BLaER1 treated with 17β-estradiol and CSF1 and Interleukin-3, amounts not matched to agents 10 nM and 100 nM (cell line): Measurements from ENCODE around the gene ANKRD10.
A peak's percentile ranks its signal among the peaks of the same experiment; 100 is the strongest.

ENCODE experiments used
- H3K27ac ChIP-seq, 11 experiments: shearing (Covaris generic); formaldehyde crosslinking; 2 replicates each; pipeline ENCODE4 v1.8.1; 2022
- H3K27me3 ChIP-seq, 11 experiments: shearing (Covaris generic); formaldehyde crosslinking; 2 replicates each; pipeline ENCODE4 v1.8.1; 2022
- H3K36me3 ChIP-seq, 11 experiments: shearing (Covaris generic); formaldehyde crosslinking; 2 replicates each; pipeline ENCODE4 v1.8.1; 2022
- H3K4me1 ChIP-seq, 10 experiments: shearing (Covaris generic); formaldehyde crosslinking; 2 replicates each; pipeline ENCODE4 v1.8.1; 2022
- H3K4me2 ChIP-seq, 11 experiments: shearing (Covaris generic); formaldehyde crosslinking; 2 replicates each; pipeline ENCODE4 v1.8.1; 2022
- H3K4me3 ChIP-seq, 10 experiments: shearing (Covaris generic); formaldehyde crosslinking; 2 replicates each; pipeline ENCODE4 v1.8.1; 2022
- H3K9ac ChIP-seq, 11 experiments: shearing (Covaris generic); formaldehyde crosslinking; 2 replicates each; pipeline ENCODE4 v1.8.1; 2022
- H3K9me3 ChIP-seq, 11 experiments: shearing (Covaris generic); formaldehyde crosslinking; replicated peaks in 1 of 11; 2 replicates each; pipeline ENCODE4 v1.8.1; 2022
- H4K20me1 ChIP-seq, 11 experiments: shearing (Covaris generic); formaldehyde crosslinking; 2 replicates each; pipeline ENCODE4 v1.8.1; 2022
- Cebpa-rat ChIP-seq, 11 experiments: shearing (Covaris generic); IDR thresholded peaks; 2 replicates each; pipeline ENCODE4 v1.8.1; 2022

ANKRD10 gene

DNA sequence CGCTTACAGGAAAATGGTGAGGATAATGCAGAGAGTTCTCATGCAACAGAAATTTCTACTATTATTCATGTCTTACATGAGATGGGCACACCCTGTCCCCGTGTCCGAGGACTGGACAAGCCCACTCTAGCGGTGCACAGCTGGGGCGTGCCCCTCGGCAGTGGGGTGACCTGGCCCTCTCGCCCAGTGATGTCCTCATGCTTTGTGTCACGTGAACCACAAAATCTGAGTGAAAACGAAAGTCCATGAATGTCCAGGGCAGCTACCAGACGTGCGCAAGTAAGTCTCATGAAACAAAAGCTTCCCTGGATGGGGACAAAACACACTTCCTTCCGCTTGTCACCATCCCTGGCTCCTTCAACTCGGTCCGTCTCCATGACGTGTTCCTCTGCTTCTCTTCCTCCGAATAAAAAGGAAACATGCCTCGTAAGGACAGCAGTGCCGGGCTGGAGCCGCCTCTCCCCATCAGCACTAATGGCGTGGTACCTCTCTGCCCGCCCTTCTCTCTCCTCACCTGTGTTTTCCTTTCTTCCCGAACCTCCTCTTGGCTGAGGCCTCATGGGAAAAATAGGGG lies 45.6 kb downstream of the ANKRD10 start:
- peaks cover 0 to 5% (median 3%) of the 10 kb centered on the region in 11 experiments; a peak in 5 of 22 replicates for H3K27me3 ChIP-seq
- H3K36me3 ChIP-seq = no peaks in the 10 kb centered on the region
- peak overlapping the region in 3 of 11 experiments; percentile 44 to 85 (median 80); a peak in 3 of 22 replicates for H3K4me2 ChIP-seq
- no peak overlapping the region for H3K9ac ChIP-seq
- TF ChIP-seq Cebpa-rat (IDR thresholded peaks at IDR 0.05) = no peak
- no peak overlapping the region for H3K4me3 ChIP-seq
- H4K20me1 ChIP-seq = no peaks in the 10 kb centered on the region
- H3K9me3 ChIP-seq = peaks cover 0 to 11% (median 0%) of the 10 kb centered on the region in 11 experiments; a peak in 3 of 22 replicates
- peak overlapping the region in 1 of 11 experiments; percentile 14; a peak in 1 of 22 replicates for H3K27ac ChIP-seq
- H3K4me1 ChIP-seq = peaks cover 0 to 26% (median 4%) of the 10 kb centered on the region in 10 experiments; a peak in 11 of 20 replicates

- Histone ChIP-seq H3K4me1 (peaks cover 0 to 24% (median 0%) of the 10 kb centered on the region in 10 experiments; a peak in 6 of 20 replicates), H3K9ac (no peak overlapping the region)
- TF ChIP-seq Cebpa-rat (IDR thresholded peaks at IDR 0.05) = no peak
Observed at GRCh38 chr13:110868720-110869119, 46.1 kb downstream of the ANKRD10 start.

DNA sequence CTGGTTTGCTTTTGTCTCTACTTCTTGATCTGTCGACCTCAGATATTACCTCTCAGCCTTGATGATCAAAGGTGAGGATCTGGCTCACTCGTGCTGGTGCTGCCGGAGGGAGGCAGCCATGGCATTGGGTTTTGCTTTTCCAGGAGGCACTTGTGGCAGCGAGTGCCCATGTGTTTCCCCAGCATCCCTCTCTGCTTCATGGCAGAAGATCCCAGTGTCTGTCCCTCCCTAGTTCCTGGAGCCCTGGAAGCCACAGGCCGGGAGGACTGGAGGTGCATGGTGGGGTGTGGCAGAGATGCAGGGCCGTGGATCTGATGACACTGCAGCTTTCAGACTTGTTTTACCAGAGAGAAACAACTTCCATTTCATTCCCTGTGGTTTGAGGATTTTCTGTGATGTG lies 47.5 kb downstream of the ANKRD10 start:
- H4K20me1 ChIP-seq = no peaks in the 10 kb centered on the region
- H3K9me3 ChIP-seq = peaks cover 0 to 5% (median 0%) of the 10 kb centered on the region in 11 experiments; a peak in 3 of 22 replicates
- H3K36me3 ChIP-seq = no peaks in the 10 kb centered on the region
- no peak overlapping the region for H3K27ac ChIP-seq
- no peak overlapping the region for H3K4me2 ChIP-seq
- no peak for TF ChIP-seq Cebpa-rat (IDR thresholded peaks at IDR 0.05)
- H3K9ac ChIP-seq = no peak overlapping the region
- H3K4me3 ChIP-seq = no peak overlapping the region
- H3K4me1 ChIP-seq = peaks cover 0 to 24% (median 0%) of the 10 kb centered on the region in 10 experiments; a peak in 6 of 20 replicates
- no peaks in the 10 kb centered on the region for H3K27me3 ChIP-seq

More at GRCh38 chr13:110868720-110869119, 46.1 kb downstream of the ANKRD10 start:
- no peak overlapping the region for H3K4me3 ChIP-seq
- no peaks in the 10 kb centered on the region for H3K36me3 ChIP-seq
- no peaks in the 10 kb centered on the region for H3K27me3 ChIP-seq
- H4K20me1 ChIP-seq = no peaks in the 10 kb centered on the region
- no peak overlapping the region for H3K4me2 ChIP-seq
- peaks cover 0 to 11% (median 0%) of the 10 kb centered on the region in 11 experiments; a peak in 3 of 22 replicates for H3K9me3 ChIP-seq
- H3K27ac ChIP-seq = no peak overlapping the region

GRCh38 chr13:110866491-110867170 lies 48.2 kb downstream of the ANKRD10 start:
- Histone ChIP-seq H3K9me3 (0 out of 22 replicates have a peak, but pooled peaks cover 0 to 5% (median 0%) of the 10 kb centered on the region in 11 experiments), H3K27ac (no peak overlapping the region), H3K9ac (no peak overlapping the region), H3K4me1 (peaks cover 0 to 24% (median 0%) of the 10 kb centered on the region in 10 experiments; a peak in 6 of 20 replicates), H4K20me1 (no peaks in the 10 kb centered on the region), H3K4me3 (no peak overlapping the region), H3K4me2 (no peak overlapping the region), H3K36me3 (no peaks in the 10 kb centered on the region), H3K27me3 (no peaks in the 10 kb centered on the region)
- no peak for TF ChIP-seq Cebpa-rat (IDR thresholded peaks at IDR 0.05)

DNA sequence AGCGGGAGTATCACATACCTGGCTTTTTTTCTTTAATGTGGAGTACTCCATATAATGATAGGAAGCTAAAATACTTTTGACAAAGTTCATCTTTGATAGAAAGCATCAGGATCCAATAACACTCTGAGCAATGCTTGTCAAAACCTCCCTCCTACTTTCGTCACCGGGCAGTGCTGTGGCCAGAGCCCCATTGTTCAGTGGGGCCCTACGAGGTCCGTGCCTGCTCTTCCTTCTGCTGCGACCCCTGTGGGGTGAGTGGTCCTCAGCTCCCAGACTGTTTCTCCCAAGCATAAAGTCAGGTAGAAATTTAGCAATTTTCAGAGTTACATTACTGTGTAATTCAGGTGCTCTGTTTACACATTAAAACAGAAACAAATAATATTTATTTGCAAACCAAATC lies 51.2 kb downstream of the ANKRD10 start:
- 0 out of 22 replicates have a peak, but pooled peaks cover 0 to 5% (median 0%) of the 10 kb centered on the region in 11 experiments for H3K9me3 ChIP-seq
- no peak for TF ChIP-seq Cebpa-rat (IDR thresholded peaks at IDR 0.05)

DNA sequence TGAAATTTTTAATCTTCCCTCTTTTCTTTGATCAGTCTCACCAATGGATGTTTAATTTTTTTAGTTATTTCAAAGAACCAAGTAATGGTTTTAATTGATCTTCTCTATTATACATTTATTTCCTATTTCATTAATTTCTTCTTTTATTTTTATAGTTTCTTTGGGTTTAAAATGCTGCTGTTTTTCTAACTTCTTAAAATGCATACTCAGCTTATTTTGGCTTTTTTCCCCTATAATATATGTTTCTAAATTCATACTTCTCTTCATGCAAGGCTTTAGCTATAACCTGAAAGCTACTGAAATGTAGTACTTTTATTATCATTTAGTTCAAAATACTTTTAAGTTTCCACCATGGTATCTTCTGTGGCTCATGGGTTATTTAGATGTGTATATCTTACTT lies 53.9 kb downstream of the ANKRD10 start:
- H3K4me1 ChIP-seq = peaks cover 0 to 4% (median 0%) of the 10 kb centered on the region in 10 experiments; a peak in 1 of 20 replicates
- H3K9ac ChIP-seq = no peak overlapping the region
- TF ChIP-seq Cebpa-rat (IDR thresholded peaks at IDR 0.05) = no peak

More for the DNA sequence above, 51.2 kb downstream of the ANKRD10 start:
- Histone ChIP-seq H4K20me1 (no peaks in the 10 kb centered on the region), H3K36me3 (no peaks in the 10 kb centered on the region), H3K4me2 (no peak overlapping the region), H3K9ac (no peak overlapping the region), H3K4me3 (no peak overlapping the region), H3K27me3 (no peaks in the 10 kb centered on the region), H3K4me1 (0 out of 20 replicates have a peak, but pooled peaks cover 0 to 4% (median 0%) of the 10 kb centered on the region in 10 experiments), H3K27ac (no peak overlapping the region)

DNA sequence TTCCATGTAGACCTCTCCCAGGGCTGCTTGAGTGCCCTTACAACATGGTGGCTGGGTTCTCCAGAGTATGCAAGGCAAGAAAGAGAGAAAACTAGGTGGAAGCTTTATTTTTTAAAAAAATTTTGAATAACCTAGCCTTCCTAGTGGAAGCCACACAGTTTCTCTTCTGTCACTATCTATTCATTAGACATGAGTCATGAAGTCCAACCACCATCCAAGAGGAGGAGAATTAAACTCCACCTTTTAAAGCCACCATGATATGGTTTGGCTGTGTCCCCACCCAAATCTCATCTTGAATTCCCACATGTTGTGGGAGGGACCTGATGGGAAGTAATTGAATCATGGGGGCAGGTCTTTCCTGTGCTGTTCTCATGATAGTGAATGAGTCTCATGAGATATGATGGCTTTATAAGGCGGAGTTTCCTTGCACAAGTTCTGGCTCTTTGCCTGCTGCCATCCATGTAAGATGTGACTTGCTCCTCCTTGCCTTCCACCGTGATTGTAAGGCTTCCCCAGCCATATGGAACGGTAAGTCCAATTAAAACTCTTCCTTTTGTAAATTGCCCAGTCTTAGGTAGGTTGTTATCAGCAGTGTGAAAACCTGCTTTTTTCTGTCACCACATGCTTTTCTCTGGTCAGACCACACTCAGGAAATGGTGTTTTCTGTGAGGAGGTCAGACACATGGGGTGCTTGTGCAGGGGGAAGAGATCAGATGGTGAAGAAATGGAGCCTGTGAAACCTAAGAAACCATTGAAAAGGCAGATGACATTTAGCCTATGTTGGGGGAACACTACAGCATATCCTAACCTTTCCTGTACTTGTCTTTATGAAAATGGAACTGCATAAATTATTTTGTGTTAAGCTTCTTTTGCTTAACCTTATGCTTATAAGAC lies 57.7 kb downstream of the ANKRD10 start:
- Histone ChIP-seq H3K27ac (no peak overlapping the region), H4K20me1 (no peaks in the 10 kb centered on the region), H3K9ac (no peak overlapping the region), H3K4me3 (no peak overlapping the region), H3K9me3 (peaks cover 22 to 39% (median 27%) of the 10 kb centered on the region in 11 experiments), H3K4me1 (peaks cover 0 to 13% (median 3%) of the 10 kb centered on the region in 10 experiments; a peak in 9 of 20 replicates), H3K27me3 (no peaks in the 10 kb centered on the region), H3K36me3 (no peaks in the 10 kb centered on the region), H3K4me2 (no peak overlapping the region)
- TF ChIP-seq Cebpa-rat (IDR thresholded peaks at IDR 0.05) = no peak

More for the DNA sequence above, 53.9 kb downstream of the ANKRD10 start:
- no peak overlapping the region for H3K4me3 ChIP-seq
- peaks cover 20 to 23% (median 22%) of the 10 kb centered on the region in 11 experiments for H3K9me3 ChIP-seq
- H3K27me3 ChIP-seq = no peaks in the 10 kb centered on the region
- no peak overlapping the region for H3K4me2 ChIP-seq
- H3K27ac ChIP-seq = no peak overlapping the region
- no peaks in the 10 kb centered on the region for H3K36me3 ChIP-seq
- H4K20me1 ChIP-seq = no peaks in the 10 kb centered on the region

- H3K4me2 ChIP-seq = peak overlapping the region in 6 of 11 experiments; percentile 17 to 55 (median 25); a peak in 9 of 22 replicates
- H3K9ac ChIP-seq = no peak overlapping the region
- no peaks in the 10 kb centered on the region for H3K27me3 ChIP-seq
- peaks cover 22 to 39% (median 27%) of the 10 kb centered on the region in 11 experiments for H3K9me3 ChIP-seq
- H4K20me1 ChIP-seq = no peaks in the 10 kb centered on the region
- no peaks in the 10 kb centered on the region for H3K36me3 ChIP-seq
- H3K27ac ChIP-seq = no peak overlapping the region
- no peak overlapping the region for H3K4me3 ChIP-seq
- peaks cover 0 to 13% (median 3%) of the 10 kb centered on the region in 10 experiments; a peak in 9 of 20 replicates for H3K4me1 ChIP-seq
- TF ChIP-seq Cebpa-rat (IDR thresholded peaks at IDR 0.05) = no peak
Observed at GRCh38 chr13:110855363-110855762, 59.5 kb downstream of the ANKRD10 start.
